DMS53 treated with DMSO at 0.1 percent for 48 hours (cell line): ENCODE measurements around the gene RTL9.
"Not testable (repeated sequence)": the region's sequence is repeated elsewhere in the genome, so short reads cannot be mapped to it uniquely, and the experiment has no call there.

Experiments
- DNase-seq: peaks from one replicate; lab custom pipeline; 2025; ENCODE audit not compliant: unreplicated experiment; lab: John Stamatoyannopoulos, UW

Gene RTL9

DNA sequence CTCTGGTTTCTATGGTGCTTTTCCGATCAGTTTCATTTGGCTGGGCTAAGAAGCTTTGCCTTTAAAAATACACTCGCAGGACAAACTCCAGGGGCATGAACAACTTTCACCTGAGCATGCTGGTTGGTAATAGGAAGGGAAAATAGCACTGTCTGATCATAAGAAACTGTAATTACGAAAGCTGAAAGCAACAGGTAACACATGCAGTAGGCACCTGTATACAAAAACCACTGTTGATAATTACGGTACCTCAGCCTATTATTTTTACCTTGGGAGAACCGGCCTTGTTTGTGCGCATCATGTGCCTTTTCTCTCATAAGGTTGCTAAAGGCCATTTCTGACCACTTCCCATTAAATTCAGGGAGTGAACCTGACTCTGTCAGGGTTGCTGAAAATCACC, 45.7 kb downstream of the RTL9 start:
- no peak for DNase-seq

GRCh38 chrX:110406250-110406649, 47.6 kb downstream of the RTL9 start:
- not testable (repeated sequence) for DNase-seq

DNA sequence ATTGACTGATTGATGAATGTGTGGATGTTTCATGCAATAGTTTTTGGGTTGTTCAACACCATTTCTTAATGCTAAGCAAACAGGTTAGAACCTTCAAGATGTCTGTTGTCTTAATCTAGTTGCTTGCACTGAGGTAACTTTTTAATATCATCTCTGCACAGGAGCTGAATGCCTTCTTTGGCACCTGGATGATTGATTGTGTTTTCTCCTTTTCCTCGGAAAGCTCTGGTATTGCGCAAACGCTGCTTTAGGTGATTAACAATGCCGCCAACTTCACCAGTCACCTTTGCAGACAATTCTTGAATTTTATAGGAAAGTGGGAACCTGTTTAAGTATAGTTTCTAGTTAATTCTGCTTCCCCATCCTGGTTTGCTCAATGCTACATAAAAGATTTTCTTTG, 48.2 kb downstream of the RTL9 start:
- DNase-seq = no peak

GRCh38 chrX:110407910-110408545, 49.4 kb downstream of the RTL9 start:
- peak; percentile 45 for DNase-seq
